HG03103 (cell line): Measurements from ENCODE around the gene PALMD.

Experiments
- ATAC-seq: cut with Tn5 transposase; IDR thresholded peaks from one replicate; pipeline ENCODE4 v1.9.1; 2021; ENCODE audit warnings: low read depth; ENCODE audit not compliant: unreplicated experiment

The PALMD gene

GRCh38 chr1:99657213-99658030 lies 11.5 kb downstream of the PALMD start:
- ATAC-seq, result no peak

DNA sequence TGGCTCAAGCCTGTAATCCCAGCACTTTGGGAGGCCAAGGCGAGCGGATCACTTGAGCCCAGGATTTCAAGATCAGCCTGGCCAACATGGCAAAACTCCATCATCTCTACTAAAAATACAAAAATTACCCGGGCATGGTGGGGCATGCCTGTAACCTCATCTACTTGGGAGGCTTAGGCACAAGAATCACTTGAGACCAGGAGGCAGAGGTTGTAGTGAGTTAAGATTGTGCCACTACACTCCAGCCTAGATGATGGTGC lies 12.0 kb downstream of the PALMD start:
- ATAC-seq, result no peak

- no peak for ATAC-seq
These were observed 13.9 kb downstream of the PALMD start for GRCh38 chr1:99659755-99660210.

GRCh38 chr1:99660496-99660895 lies 14.6 kb downstream of the PALMD start:
- no peak for ATAC-seq

DNA sequence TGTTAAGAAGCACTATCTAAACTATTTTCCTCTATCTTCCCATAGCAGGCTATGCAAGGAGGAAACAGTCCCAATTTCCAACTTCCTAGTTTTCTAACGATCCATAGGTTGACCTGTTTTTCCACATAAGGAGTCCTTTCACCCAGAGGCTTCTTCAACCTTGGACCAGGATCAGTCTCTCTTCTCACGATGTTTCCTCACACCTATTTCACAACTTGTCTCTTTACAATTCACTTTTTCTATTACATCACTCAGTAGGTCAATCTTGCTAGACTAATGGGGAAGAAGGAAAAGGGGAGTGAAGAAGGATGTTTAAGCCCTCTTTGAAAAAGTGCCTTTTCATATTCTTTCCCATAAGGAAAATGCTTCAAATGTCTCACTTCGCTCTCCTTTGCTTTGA lies 15.9 kb downstream of the PALMD start:
- ATAC-seq, result no peak

DNA sequence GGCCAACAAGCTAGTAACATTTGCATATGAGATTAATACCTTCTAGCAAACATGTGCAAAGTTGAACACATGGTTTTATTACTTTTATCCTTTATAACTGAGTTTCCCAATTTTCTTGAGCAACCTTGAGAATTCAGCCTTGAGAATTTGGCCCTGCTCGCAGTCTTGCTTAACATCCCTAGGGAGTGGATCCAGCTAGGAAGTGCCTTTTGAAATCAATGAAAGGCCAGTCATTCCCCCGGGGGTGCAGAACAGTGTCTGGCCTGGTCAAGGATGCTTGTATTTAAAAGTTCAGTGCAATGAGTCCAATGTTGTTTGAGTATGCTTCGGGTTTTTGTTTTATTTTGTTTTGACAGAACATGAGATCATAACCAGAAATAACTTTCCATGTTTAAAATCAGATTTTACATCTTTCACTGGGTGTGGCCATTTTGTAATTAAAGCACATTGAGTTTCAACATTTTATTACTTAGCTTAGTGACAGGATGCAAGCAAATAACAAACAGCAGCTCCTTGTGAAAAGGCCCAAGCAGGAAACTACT lies 16.7 kb downstream of the PALMD start:
- ATAC-seq, result no peak

DNA sequence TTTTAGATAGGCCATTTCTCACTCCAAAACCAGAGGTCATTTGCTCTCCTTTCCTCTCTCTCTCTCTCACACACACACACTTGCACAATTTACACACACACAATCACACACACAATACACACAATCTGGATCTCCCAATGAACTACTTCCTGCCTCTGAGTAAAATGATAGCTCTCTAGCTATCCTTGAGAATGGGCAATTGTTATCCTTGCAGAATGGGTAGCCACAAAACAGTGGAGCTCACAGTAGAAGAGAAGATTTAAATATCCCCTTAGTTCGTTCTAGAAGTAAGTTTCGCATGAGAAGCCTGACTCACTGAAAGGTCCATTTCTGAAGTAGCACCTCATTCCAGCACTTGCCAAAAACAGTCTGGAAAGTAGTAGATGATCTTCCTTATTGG lies 17.6 kb downstream of the PALMD start:
- no peak for ATAC-seq

DNA sequence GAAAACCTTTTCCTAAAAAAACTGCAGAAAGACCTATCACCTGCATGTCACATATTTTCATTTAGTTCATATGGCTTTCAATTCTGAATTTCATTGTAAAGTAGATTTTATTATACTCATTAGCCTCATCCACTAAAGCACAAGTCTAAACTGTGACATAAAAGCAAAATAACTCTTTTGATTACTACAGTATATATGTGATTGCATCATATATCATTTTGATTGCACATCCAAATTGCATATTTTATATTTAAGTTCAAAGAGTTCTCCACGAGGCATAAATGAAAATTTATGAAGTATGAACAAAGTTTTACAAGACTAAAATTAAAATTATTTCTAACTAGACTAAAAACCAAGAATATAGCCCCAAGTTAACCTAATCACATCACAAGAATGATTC lies 19.3 kb downstream of the PALMD start:
- no peak for ATAC-seq

DNA sequence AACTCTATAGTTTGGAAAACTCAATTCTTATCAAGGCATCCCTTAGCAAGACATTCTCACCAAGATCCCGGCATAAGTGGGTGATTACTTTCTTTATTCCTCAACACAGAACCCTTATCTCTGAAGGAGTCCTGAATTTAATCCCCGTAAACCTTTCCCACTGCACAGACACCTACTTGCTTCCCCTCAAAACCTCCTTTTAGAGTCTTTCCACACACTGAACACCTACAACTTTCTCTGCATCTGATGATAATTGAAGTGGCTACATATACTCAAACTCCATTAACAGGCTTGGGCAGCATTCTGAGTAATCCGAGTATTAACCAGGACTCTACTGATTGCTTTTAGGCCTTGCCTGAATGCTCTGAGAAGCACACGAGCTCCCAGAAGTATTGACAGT lies 23.5 kb downstream of the PALMD start:
- no peak for ATAC-seq

DNA sequence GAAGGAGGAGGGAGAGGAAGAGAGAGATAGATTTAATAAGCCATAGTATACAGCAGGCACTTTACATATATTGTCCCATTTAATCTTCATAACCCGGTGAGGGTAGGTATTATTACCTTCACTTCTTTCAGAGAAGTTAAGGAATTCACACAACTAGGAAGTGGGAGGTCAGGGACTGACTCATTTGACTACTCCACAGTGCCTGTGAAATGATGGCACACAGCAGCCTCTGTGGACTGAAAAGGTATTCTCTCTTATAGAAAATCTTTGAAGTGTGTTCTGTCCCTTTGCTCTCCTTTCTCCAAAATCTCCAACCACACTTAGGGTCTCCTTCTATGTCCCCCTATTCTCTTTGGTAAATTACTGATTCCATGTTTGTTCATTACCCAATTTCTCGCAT lies 23.9 kb downstream of the PALMD start:
- ATAC-seq, result no peak

DNA sequence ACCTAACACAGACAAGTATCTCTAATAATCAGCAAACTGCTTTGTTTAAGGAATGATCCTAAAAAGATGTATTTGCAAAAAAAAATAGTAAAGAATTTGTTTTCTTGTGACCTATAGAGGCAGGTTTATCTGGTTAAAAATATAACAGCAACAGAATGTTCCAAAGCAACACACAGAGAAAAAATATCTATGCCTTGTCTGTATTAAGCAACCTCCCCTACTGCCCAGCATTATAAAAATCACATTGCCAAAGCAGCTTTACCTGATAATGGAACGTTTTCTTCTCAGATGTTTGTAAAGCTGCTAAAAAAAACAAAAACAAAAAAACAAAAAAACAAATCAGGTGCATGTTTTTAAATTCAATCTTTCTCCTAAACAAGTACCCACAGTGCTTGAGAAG lies 24.7 kb downstream of the PALMD start:
- ATAC-seq, result no peak

GRCh38 chr1:99672038-99672437 lies 26.1 kb downstream of the PALMD start:
- no peak for ATAC-seq

DNA sequence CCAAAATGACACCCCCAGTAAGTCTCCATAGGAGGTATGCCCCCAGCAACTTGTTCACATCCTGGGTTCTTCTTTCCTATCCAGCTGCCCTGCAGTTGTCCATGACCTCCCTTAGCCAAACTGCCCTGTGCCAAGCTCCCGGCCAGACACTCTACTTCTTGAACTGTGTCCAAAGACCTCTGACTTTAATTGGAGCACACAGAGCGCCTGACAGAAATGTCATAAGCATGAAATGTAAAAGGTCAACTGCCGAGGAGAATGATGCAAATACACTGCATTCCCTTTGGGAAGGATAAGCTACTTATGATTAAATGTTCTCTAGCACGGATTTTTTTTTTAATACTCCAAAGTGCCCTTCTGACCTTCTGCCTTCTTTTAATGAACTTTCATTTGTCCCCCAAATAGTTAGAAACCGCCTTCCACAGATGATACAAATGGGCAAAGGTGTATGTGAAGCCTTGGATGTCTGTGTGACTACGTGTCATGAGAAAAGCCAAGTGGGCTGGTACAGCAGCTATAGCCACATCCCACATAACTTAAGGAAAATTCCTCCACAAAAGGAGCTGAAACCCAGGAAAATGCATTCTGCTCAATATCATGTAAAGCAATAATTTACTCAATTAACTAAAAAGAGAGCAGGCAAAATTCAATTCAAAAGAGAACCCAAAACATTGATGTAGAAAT lies 26.8 kb downstream of the PALMD start:
- no peak for ATAC-seq

DNA sequence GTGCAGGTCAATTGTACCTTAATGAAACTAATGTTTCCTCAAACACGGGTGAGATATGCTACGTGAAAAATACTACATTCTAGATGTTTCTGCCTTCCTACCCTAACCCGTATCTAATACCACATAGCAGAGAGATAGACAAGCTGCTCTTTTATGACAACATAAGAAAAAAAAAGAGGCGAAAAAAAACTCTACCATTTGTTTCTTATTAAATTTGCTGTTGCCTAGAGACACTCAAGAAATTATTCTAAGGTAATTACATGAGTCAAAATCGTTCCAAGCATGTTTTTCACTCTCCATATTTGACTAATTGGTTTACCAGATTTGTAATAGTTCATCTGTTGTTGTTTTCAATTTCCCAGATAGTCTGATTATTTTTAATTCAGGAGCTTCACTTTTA lies 27.4 kb downstream of the PALMD start:
- no peak for ATAC-seq

DNA sequence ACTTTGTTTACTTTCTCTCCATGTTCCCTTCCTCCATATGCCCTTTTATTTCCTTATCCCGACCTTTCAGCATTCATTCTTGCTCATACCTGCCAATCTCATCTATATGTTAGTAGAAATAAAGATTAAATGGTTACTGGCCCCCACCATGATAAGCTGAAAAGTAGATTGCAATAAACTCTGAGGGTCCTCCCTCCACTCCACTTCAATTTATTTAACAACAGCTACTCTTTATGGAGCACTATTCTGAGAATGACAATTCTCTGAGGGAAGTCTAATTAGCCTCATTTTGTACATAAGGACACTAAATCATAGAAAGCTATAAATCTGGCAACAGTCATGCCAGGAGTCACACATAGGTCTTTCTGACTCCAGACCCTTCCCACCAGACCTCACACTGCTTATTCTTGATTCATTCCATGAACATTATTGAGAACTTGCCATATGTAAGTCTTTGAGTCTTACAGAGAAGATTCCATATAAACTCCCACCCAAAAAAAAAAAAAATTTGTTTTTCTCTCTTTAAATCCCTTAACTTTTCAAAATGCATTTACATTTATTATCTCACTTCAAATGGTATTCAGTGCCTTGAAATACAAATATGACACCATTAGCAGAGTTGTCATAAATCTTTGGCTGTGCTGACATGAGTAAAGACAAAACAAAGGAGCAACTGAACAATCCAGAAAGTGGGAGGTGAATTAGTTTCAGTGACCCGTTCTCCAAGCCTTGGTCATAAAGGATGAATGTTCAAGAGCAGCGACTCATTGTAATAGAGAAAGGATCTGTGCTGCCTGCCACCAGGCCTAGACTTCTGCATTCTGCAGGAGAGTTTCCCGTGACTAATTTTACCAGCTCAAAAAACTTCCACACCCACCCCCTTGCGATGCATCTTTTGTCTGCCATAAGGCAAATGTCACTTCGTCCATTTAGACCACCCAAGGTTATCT lies 28.5 kb downstream of the PALMD start:
- ATAC-seq, result no peak

DNA sequence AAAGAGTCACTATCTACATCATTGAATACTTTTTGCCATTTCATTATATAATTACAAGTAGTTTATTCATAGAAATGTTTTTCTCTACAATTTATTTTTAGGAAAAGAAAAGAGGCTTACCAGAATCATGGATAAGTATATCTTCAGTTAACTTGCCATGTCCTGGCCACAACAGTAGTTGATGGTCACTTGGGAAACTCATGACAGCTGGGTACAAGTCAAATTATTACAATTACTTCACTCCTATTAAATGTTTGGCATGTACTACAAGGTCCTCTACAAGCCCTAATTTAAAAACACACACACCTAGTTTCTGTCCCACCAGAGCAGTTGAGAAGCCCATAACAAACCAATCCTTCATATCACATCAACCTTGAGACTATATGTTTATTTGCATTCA lies 29.4 kb downstream of the PALMD start:
- ATAC-seq, result no peak

DNA sequence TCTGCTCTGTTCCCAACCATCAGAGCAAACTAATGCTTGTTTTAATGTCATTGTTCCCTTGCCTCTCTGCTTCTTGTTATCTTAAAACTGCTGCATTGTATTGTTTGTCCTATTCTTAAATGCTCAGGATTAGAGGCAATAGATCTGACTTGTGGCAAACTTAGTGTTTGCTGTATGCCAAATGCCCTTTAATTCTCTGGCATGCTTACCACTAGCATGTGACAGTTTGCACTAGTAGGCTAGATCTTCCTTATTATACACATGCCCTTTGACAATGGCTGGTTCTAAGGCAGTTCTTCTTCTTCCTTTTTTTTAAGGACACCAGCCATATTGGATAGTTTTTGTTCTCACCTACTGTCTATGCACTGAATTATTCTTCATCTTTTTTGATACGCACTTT lies 30.1 kb downstream of the PALMD start:
- no peak for ATAC-seq

DNA sequence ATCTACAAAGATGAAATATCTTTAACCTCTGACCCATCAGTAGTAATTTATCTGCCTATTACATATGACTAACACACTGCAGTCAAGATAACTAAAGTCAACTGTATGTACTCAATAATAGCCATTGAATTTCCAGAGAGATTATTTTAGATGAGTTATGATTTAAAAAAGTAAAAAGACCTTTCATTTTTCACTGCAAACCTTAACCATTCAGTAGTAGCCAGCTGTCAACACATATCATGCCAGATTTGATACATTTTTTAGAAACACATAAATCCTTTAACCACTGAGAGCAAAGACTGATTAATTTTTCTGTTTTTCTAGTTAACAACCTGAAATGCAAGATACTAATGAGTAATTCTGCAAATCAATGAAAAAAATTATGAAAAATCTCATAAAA lies 31.0 kb downstream of the PALMD start:
- no peak for ATAC-seq

DNA sequence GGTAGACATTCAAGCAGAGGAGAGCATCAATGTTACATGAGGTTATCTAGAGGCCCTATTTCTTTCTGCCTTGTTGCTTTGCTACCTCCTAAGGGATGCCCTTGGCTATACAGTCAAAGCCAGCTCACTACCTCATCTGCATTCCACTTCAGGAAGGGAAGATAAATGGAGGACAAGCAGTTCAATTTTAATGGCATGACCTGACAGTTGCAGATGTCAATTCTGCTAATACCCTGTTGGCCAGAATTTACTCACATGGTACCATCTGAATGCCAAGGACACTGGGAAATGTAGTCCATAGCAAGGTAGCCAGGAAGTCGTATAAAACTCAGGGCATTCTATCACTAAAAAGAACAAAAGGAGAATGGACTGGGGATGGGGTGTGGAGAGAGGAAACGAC lies 31.5 kb downstream of the PALMD start:
- no peak for ATAC-seq

- ATAC-seq, result no peak
These were observed 34.4 kb downstream of the PALMD start for GRCh38 chr1:99680270-99680669.

- ATAC-seq, result no peak
These were observed 35.7 kb downstream of the PALMD start for GRCh38 chr1:99681583-99681982.
